GM13977 (cell line): Measurements from ENCODE around the gene GPC5.

Experiments
- DNase-seq: peaks from one replicate; pipeline ENCODE4 v3.0.0; 2012; ENCODE audit warnings: low spot score
- in situ Hi-C: fragments of 300-500 bp; cut with MboI; formaldehyde crosslinking; loops from one replicate; pipeline ENCODE4 v1.12.0; 2022; ENCODE audit warnings: low sequenced_read_pairs, low pct_unique_long_range_greater_than_20kb, mixed read lengths, inconsistent platforms; ENCODE audit not compliant: unreplicated experiment
- TF ChIP-seq, protein P1 (sequence below): IDR thresholded peaks from 2 replicates; pipeline ENCODE4 v1.5.1; 2012; ENCODE audit warnings: mild to moderate bottlenecking, control low read depth; ENCODE audit not compliant: insufficient read depth; ENCODE audit errors: extremely low read depth, missing control alignments

Gene GPC5

DNA sequence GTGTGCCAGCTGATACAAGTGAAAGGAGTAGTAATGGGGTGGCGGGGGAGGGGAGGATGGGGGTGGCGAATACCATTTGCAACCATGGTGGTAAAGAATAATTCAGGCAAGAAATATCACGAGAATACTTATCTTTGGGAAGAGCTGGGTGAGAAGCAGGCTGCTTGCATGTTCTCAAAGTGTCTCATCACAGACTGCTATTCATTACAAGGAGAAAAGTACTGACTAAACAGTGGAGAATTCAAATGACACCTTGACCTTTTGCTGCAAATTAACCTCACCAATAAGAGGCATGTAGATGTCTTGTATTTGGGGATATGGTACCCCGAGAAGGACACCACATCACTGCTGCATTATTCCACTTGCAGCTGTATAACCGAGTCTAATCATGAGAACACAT lies 1242.5 kb downstream of the GPC5 start:
- DNase-seq = no peak
- TF ChIP-seq, protein P1, sequence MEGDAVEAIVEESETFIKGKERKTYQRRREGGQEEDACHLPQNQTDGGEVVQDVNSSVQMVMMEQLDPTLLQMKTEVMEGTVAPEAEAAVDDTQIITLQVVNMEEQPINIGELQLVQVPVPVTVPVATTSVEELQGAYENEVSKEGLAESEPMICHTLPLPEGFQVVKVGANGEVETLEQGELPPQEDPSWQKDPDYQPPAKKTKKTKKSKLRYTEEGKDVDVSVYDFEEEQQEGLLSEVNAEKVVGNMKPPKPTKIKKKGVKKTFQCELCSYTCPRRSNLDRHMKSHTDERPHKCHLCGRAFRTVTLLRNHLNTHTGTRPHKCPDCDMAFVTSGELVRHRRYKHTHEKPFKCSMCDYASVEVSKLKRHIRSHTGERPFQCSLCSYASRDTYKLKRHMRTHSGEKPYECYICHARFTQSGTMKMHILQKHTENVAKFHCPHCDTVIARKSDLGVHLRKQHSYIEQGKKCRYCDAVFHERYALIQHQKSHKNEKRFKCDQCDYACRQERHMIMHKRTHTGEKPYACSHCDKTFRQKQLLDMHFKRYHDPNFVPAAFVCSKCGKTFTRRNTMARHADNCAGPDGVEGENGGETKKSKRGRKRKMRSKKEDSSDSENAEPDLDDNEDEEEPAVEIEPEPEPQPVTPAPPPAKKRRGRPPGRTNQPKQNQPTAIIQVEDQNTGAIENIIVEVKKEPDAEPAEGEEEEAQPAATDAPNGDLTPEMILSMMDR = no peak
- in situ Hi-C loops = no loop called here

DNA sequence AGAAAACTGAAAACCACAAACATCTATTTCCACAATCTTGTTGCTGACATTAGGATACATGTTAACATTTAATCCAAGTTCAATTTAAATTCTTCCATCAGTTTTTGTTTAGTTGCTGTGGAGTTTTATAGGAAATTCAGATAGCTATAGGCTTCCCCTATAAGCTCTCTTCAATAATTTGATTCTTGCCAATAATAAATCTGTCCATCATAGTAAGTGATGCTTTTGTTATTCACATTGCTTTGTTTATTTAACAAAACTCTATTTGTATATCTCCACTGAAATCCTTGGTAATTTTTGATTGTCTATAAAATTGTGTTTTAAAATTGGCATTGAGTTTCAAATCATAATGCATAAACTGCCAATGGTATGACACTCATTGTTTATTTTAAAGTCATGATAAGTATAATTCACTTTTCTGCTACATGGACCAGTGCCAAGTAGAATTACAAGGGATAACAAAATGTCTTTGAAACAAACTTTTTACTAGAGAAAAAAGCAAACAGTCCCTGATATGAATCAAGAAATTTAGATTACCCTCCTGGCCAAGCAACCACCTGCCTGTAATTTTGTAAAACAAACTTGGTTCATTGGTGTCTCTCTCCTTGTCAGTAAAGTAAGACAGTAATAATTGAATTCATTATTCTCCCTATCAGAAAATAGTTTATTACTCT lies 1250.9 kb downstream of the GPC5 start:
- in situ Hi-C loops = no loop called here

DNA sequence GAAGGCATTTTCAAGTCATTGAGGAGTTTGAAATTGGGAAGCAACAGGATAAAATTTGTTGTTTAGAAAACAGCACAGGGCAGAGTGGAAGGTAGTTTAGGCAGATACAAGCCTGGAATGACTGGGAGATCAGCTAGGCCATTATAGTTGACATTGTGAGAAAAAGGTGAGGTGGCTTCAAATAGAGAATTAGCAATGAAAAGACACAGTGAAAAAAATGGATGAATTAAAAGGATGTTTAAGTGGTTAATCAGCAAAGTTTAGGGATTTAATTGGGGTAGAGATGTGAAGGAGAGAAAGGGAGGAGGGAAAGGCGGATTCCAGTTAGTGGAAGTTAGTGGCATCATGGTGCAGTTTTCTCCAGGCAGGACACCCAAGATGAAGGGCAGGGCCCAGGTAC lies 1257.7 kb downstream of the GPC5 start:
- TF ChIP-seq, protein P1 = no peak
- in situ Hi-C loops = no loop called here
- no peak for DNase-seq

More for the DNA sequence above, 1250.9 kb downstream of the GPC5 start:
- TF ChIP-seq, protein P1 = no peak
- no peak for DNase-seq

DNA sequence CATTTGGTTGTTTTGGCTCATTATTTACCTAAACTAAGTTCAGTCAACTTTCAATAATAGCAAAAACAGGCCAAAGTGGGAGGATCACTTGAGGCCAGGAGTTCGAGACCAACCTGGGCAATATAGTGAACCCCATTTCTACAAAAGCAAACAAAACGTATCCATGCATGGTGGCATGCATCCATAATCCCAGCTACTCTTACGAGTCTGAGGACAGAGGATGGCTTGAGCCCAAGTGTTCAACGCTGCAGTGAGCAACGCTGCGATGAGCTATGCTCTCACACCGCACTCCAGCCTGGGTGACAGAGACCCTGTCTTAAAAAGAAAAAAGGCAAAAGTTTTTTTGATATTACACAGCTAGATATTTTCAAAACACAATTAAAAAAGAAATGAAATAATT lies 1258.2 kb downstream of the GPC5 start:
- TF ChIP-seq, protein P1 = no peak
- in situ Hi-C loops = no loop called here
- DNase-seq = no peak

DNA sequence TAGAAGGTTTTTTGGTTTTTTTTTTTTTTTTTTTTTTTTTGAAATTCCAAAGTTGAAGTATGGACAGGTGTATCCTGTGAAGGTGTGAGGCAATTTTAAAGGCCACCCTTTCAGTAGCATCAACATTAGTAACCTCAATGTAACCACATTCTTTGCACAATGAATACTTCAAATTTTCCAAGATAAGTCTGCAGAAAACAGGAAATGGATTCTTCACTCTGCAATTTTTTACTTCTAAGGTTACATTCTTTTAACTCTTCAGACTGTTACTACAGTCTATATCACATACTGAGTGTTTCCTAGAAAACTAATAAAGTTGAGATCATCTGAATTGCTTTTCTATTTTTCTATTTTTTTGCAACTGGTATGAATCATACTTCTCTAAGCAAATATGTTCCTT lies 1259.1 kb downstream of the GPC5 start:
- no peak for DNase-seq
- in situ Hi-C loops = no loop called here
- TF ChIP-seq, protein P1 = no peak

DNA sequence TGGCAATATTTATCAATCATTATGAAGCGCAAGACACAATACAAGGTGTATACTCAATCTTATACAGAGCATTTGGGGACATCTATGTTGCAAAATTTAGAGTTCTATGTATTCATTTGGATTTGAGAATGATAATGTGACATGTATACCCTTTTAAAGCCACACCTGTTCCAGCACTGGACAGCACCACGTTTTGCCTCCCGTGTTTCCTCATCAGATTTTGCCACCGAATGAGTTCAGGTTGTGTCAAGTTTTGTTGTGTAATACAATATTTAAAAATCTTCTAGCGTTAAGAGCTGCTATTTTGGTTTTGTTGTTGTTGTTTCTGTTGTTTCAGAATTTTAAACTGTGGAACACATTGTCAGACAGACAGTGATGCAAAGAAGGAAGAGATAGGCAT lies 1259.9 kb downstream of the GPC5 start:
- TF ChIP-seq, protein P1 = no peak
- in situ Hi-C loops = no loop called here
- no peak for DNase-seq
